HCT116 (cell line): ENCODE measurements around the gene KMT2C. TPM values are rescaled to one million over a fixed set of nuclear protein-coding genes. Genes with fewer than 3 reads are reported as not detected.

ENCODE experiments used
- ATAC-seq: fragments of 200-7000 bp; cut with Tn5 transposase; 2 replicates; pipeline ENCODE4 v1.9.1; 2020; ENCODE audit warnings: mild to moderate bottlenecking, moderate library complexity
- BruUV-seq: library from RNA; stranded (reverse); fragments of 400-500 nt; replicated peaks from 2 replicates; lab custom pipeline; 2021; lab: Mats Ljungman, UMichigan
- CTCF ChIA-PET: fragments of 300-600 bp; sonication (Branson Sonifier 250); formaldehyde crosslinking; loops from one replicate; lab custom pipeline; 2021; ENCODE audit warnings: antibody characterized with exemption; lab: Charles Lee
- POLR2A ChIA-PET: fragments of 300-600, 350-600 bp; sonication (Branson Sonifier 250); formaldehyde crosslinking; loops from one replicate; lab custom pipeline; 2021; ENCODE audit warnings: antibody characterized with exemption; lab: Charles Lee
- RAD21 ChIA-PET, 2 experiments: fragments of 300-600 bp; sonication (Branson Sonifier 250); formaldehyde crosslinking; loops; one replicate each; lab custom pipeline; 2023; ENCODE audit warnings: low total read pairs in 2 of 2; ENCODE audit not compliant: uncharacterized antibody in 2 of 2, unreplicated experiment in 2 of 2, low non-redundant PET in 1 of 2; lab: Charles Lee
- DNase-seq: peaks from one replicate; pipeline ENCODE4 v3.0.0-alpha.2; 2010; ENCODE audit warnings: low read depth, low spot score
- H2AFZ ChIP-seq: fragments of 200-600 bp; shearing (Covaris generic), sonication (generic); 2 replicates; pipeline ENCODE4 v1.6.1; 2017; ENCODE audit warnings: low read depth, mixed run types, mixed read lengths, antibody characterized with exemption, low read length; ENCODE audit not compliant: poor library complexity, severe bottlenecking
- H3K27ac ChIP-seq: 2 replicates; pipeline ENCODE4 v1.5.1; 2012; ENCODE audit warnings: low read depth, low read length
- H3K27me3 ChIP-seq: fragments of 200-600 bp; sonication (generic); 2 replicates; pipeline ENCODE4 v1.6.1; 2016; ENCODE audit warnings: mixed run types, low read length, mixed read lengths; ENCODE audit not compliant: insufficient read depth
- H3K36me3 ChIP-seq, 2 experiments: fragments of 200-500 bp in 1 of 2; fragments of 200-600 bp in 1 of 2; sonication (Bioruptor generic) in 1 of 2; sonication (generic) in 1 of 2; 2 replicates each; pipeline versions ENCODE4 v1.5.1 to v1.6.1; 2014 to 2016; ENCODE audit warnings: low read length in 2 of 2, inconsistent platforms in 1 of 2, mixed read lengths in 1 of 2, mixed run types in 1 of 2; ENCODE audit not compliant: insufficient read depth in 2 of 2, control insufficient read depth in 1 of 2
- H3K4me1 ChIP-seq, 2 experiments: fragments of 200-600 bp in 1 of 2; sonication (generic) in 1 of 2; 2 replicates each; pipeline versions ENCODE4 v1.5.1 to v1.6.1; 2012 to 2017; ENCODE audit warnings: low read length in 2 of 2, inconsistent platforms in 1 of 2, mild to moderate bottlenecking in 1 of 2, mixed read lengths in 1 of 2, mixed run types in 1 of 2, moderate library complexity in 1 of 2; ENCODE audit not compliant: insufficient read depth in 2 of 2, control insufficient read depth in 1 of 2
- H3K4me2 ChIP-seq: fragments of 200-600 bp; sonication (generic); 2 replicates; pipeline ENCODE4 v1.6.1; 2017; ENCODE audit warnings: mixed run types, low read length, mixed read lengths
- H3K4me3 ChIP-seq, 2 experiments: fragments of 200-600 bp in 1 of 2; sonication (generic) in 1 of 2; replicated peaks in 1 of 2; 2 replicates each; pipeline ENCODE4 v1.5.1; 2011 to 2016; ENCODE audit warnings: low read length in 2 of 2, control low read depth in 1 of 2, low read depth in 1 of 2, mild to moderate bottlenecking in 1 of 2, mixed read lengths in 1 of 2, mixed run types in 1 of 2
- H3K79me2 ChIP-seq: fragments of 200-600 bp; sonication (generic); 2 replicates; pipeline ENCODE4 v1.6.1; 2017; ENCODE audit warnings: mild to moderate bottlenecking, mixed run types, low read length, moderate library complexity, mixed read lengths; ENCODE audit not compliant: insufficient read depth
- H3K9ac ChIP-seq: fragments of 200-600 bp; sonication (generic); 2 replicates; pipeline ENCODE4 v1.6.1; 2016; ENCODE audit warnings: low read length, mixed read lengths
- H3K9me2 ChIP-seq: fragments of 200-600 bp; sonication (generic), shearing (Covaris generic); 2 replicates; pipeline ENCODE4 v1.6.1; 2017; ENCODE audit warnings: mixed run types, mild to moderate bottlenecking, moderate library complexity; ENCODE audit not compliant: insufficient read depth
- H3K9me3 ChIP-seq, 2 experiments: fragments of 200-500 bp in 1 of 2; fragments of 200-600 bp in 1 of 2; sonication (Bioruptor generic) in 1 of 2; sonication (generic) in 1 of 2; 2 replicates each; pipeline ENCODE4 v1.6.1; 2014 to 2017; ENCODE audit warnings: low read length in 2 of 2, mixed read lengths in 2 of 2, inconsistent platforms in 1 of 2, low read depth in 1 of 2, mild to moderate bottlenecking in 1 of 2, mixed run types in 1 of 2, moderate library complexity in 1 of 2; ENCODE audit not compliant: control insufficient read depth in 1 of 2, insufficient read depth in 1 of 2
- H4K20me1 ChIP-seq: fragments of 200-600 bp; sonication (generic), shearing (Covaris generic); 2 replicates; pipeline ENCODE4 v1.6.1; 2017; ENCODE audit warnings: mixed run types, mild to moderate bottlenecking, moderate library complexity; ENCODE audit not compliant: insufficient read depth
- ATF3 ChIP-seq: IDR thresholded peaks from 2 replicates; pipeline ENCODE4 v1.6.1; 2012
- CBX3 ChIP-seq: IDR thresholded peaks from 2 replicates; pipeline ENCODE4 v1.6.1; 2012; ENCODE audit warnings: low read depth
- EZH2 ChIP-seq: fragments of 200-600 bp; sonication (generic); IDR thresholded peaks from 2 replicates; pipeline ENCODE4 v1.6.1; 2017; ENCODE audit warnings: antibody characterized with exemption, mixed run types
- FOSL1 ChIP-seq: IDR thresholded peaks from 2 replicates; pipeline ENCODE4 v1.6.1; 2012; ENCODE audit warnings: low read depth
- JUND ChIP-seq: IDR thresholded peaks from 2 replicates; pipeline ENCODE4 v1.6.1; 2012
- POLR2A ChIP-seq: IDR thresholded peaks from 2 replicates; pipeline ENCODE4 v1.7.0; 2011; ENCODE audit warnings: borderline replicate concordance; ENCODE audit not compliant: insufficient read depth, insufficient read length; ENCODE audit errors: extremely low read depth
- POLR2AphosphoS5 ChIP-seq: IDR thresholded peaks from 2 replicates; pipeline ENCODE4 v1.6.1; 2011; ENCODE audit warnings: mild to moderate bottlenecking, low read depth, low read length, moderate library complexity
- RAD21 ChIP-seq: IDR thresholded peaks from 2 replicates; pipeline ENCODE4 v1.6.1; 2012; ENCODE audit warnings: low read depth, mild to moderate bottlenecking
- REST ChIP-seq: IDR thresholded peaks from 2 replicates; pipeline ENCODE4 v1.6.1; 2012; ENCODE audit warnings: low read depth
- SP1 ChIP-seq: IDR thresholded peaks from 2 replicates; pipeline ENCODE4 v1.6.1; 2012; ENCODE audit warnings: low read depth
- SRF ChIP-seq: IDR thresholded peaks from 2 replicates; pipeline ENCODE4 v1.6.1; 2012; ENCODE audit warnings: low read depth
- TCF7L2 ChIP-seq: IDR thresholded peaks from 2 replicates; pipeline ENCODE4 v1.7.0; 2011; ENCODE audit warnings: borderline replicate concordance, inconsistent platforms; ENCODE audit not compliant: insufficient read depth, insufficient read length; ENCODE audit errors: extremely low read depth
- YY1 ChIP-seq: IDR thresholded peaks from 2 replicates; pipeline ENCODE4 v1.6.1; 2011; ENCODE audit warnings: low read length, low read depth, moderate library complexity, mild to moderate bottlenecking; ENCODE audit not compliant: insufficient replicate concordance; ENCODE audit errors: extremely low read depth
- ZNF274 ChIP-seq: fragments of 200-500 bp; sonication (Bioruptor generic); IDR thresholded peaks from 2 replicates; pipeline ENCODE4 v1.6.1; 2014; ENCODE audit warnings: mild to moderate bottlenecking, low read depth, low read length, inconsistent platforms
- intact Hi-C: fragments of 100-400 bp; cut with micrococcal nuclease; formaldehyde crosslinking; loops from 2 replicates; pipeline ENCODE4 v1.10.0; 2022
- total RNA-seq: library from RNA; stranded (reverse); gene quantifications from one replicate; pipeline ENCODE4 v1.2.1, GENCODE V29; 2021; ENCODE audit not compliant: unreplicated experiment

The KMT2C gene
- total RNA-seq, 1 experiment from 2014 or later = 22.9 TPM

- Histone ChIP-seq H3K27ac (no peak overlapping the region), H3K9ac (no peak overlapping the region), H3K4me2 (no peak overlapping the region), H3K36me3 (no peaks in the 10 kb centered on the region), H4K20me1 (no peaks in the 10 kb centered on the region), H3K79me2 (0 out of 2 replicates have a peak, but pooled peaks cover 7% of the 10 kb centered on the region), H3K4me3 (no peak overlapping the region), H2AFZ (no peak overlapping the region), H3K9me2 (no peaks in the 10 kb centered on the region), H3K4me1 (no peaks in the 10 kb centered on the region), H3K27me3 (no peaks in the 10 kb centered on the region), H3K9me3 (no peaks in the 10 kb centered on the region)
- POLR2A ChIA-PET = no interaction called here
- no peak for TF ChIP-seq YY1
- no peak for TF ChIP-seq TCF7L2
- TF ChIP-seq FOSL1 = no peak
- no peak for TF ChIP-seq RAD21
- no peak for TF ChIP-seq POLR2A
- no peak for TF ChIP-seq REST
- TF ChIP-seq JUND = no peak
- no peak for TF ChIP-seq EZH2
- TF ChIP-seq ATF3 = no peak
- TF ChIP-seq SRF = no peak
- no peak for TF ChIP-seq ZNF274
- no peak for TF ChIP-seq SP1
- TF ChIP-seq CBX3 = no peak
- no peak for TF ChIP-seq POLR2AphosphoS5
- ATAC-seq = no peak
- no peak for DNase-seq
- intact Hi-C loops = no loop called here
- RAD21 ChIA-PET = no interaction called here
- BruUV-seq = no TSS peak
- CTCF ChIA-PET = no interaction called here
These were observed 340.0 kb downstream of the KMT2C start for GRCh38 chr7:152095771-152096170.
